ENCODE measurements around the gene RAB15. TPM values are rescaled to one million over a fixed set of nuclear protein-coding genes. Genes with fewer than 3 reads are reported as not detected.
A peak's percentile ranks its signal among the peaks of the same experiment; 100 is the strongest.

The RAB15 gene
- total RNA-seq, 1 donor from 2014 or later, result 8.3 TPM

- no peak for DNase-seq (ENCODE audit: extremely low spot score in 2 of 2)
- no peak overlapping the region for H3K27ac ChIP-seq
- H3K27me3 ChIP-seq, result no peaks in the 10 kb centered on the region
- no peak overlapping the region for H3K4me3 ChIP-seq
- TF ChIP-seq CTCF (IDR thresholded peaks at IDR 0.05) (no peak), POLR2A (IDR thresholded peaks at IDR 0.05) (no peak), POLR2AphosphoS5 (IDR thresholded peaks at IDR 0.05; ENCODE audit: insufficient read depth in 1 of 2, low read depth in 1 of 2) (no peak)
- peaks cover 9% of the 10 kb centered on the region for H3K4me1 ChIP-seq
- intact Hi-C loops (cut with DNase I), result no loop called here
- no peaks in the 10 kb centered on the region for H3K9me3 ChIP-seq
- H3K36me3 ChIP-seq, result no peaks in the 10 kb centered on the region
Observed at GRCh38 chr14:65003394-65003793, 31.3 kb upstream of the RAB15 start.

DNA sequence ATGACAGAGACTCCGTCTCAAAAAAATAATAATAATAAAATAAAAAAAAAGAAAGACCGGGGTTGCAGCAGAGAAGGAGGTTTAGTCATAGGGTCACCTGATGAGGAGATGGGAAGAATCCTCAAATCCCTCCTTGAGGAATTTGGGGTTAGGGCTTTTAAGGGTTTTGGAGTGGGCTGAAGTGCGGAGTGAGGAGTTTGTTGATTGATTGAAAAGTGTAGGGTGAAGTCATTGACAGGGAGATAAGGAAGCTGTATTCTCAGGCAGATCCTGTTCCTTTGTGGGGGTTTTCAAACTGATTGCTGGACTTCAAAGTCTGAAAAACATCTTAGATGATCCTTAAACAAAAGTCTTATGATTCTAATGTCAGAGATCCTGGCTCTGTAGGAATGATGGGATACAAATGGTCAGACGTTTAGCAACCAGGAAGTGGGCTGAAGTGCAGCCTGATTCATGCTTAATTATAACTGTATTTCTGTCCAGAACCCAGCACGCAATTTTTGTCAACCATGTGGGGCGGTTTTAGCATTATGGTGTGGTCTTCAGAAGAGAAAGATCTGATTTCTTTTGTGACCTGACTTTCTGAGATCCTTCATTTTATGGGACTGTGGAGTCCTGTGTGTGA is 30.6 kb upstream of the RAB15 start:
- DNase-seq (ENCODE audit: extremely low spot score in 2 of 2), result no peak
- H3K4me1 ChIP-seq, result peaks cover 13% of the 10 kb centered on the region
- no peak overlapping the region for H3K27ac ChIP-seq
- no peaks in the 10 kb centered on the region for H3K27me3 ChIP-seq
- H3K36me3 ChIP-seq, result no peaks in the 10 kb centered on the region
- no peak for TF ChIP-seq POLR2AphosphoS5 (IDR thresholded peaks at IDR 0.05; ENCODE audit: insufficient read depth in 1 of 2, low read depth in 1 of 2)
- TF ChIP-seq POLR2A (IDR thresholded peaks at IDR 0.05), result no peak
- TF ChIP-seq CTCF (IDR thresholded peaks at IDR 0.05), result no peak
- no peaks in the 10 kb centered on the region for H3K9me3 ChIP-seq
- H3K4me3 ChIP-seq, result no peak overlapping the region
- intact Hi-C loops (cut with DNase I), result no loop called here

- no peak overlapping the region for H3K4me3 ChIP-seq
- DNase-seq (ENCODE audit: extremely low spot score in 2 of 2), result no peak
- H3K36me3 ChIP-seq, result no peaks in the 10 kb centered on the region
- intact Hi-C loops (cut with DNase I), result no loop called here
- H3K9me3 ChIP-seq, result no peaks in the 10 kb centered on the region
- peaks cover 13% of the 10 kb centered on the region for H3K4me1 ChIP-seq
- H3K27me3 ChIP-seq, result no peaks in the 10 kb centered on the region
- TF ChIP-seq CTCF (IDR thresholded peaks at IDR 0.05), result no peak
- TF ChIP-seq POLR2AphosphoS5 (IDR thresholded peaks at IDR 0.05; ENCODE audit: insufficient read depth in 1 of 2, low read depth in 1 of 2), result no peak
- no peak for TF ChIP-seq POLR2A (IDR thresholded peaks at IDR 0.05)
- no peak overlapping the region for H3K27ac ChIP-seq
Observed at GRCh38 chr14:65001723-65002122, 29.6 kb upstream of the RAB15 start.

- intact Hi-C loops (cut with DNase I), result no loop called here
- Histone ChIP-seq H3K9me3 (no peaks in the 10 kb centered on the region), H3K4me1 (peaks cover 13% of the 10 kb centered on the region), H3K27ac (no peak overlapping the region), H3K27me3 (no peaks in the 10 kb centered on the region), H3K36me3 (no peaks in the 10 kb centered on the region), H3K4me3 (no peak overlapping the region)
- no peak for DNase-seq (ENCODE audit: extremely low spot score in 2 of 2)
- TF ChIP-seq CTCF (IDR thresholded peaks at IDR 0.05) (no peak), POLR2A (IDR thresholded peaks at IDR 0.05) (no peak), POLR2AphosphoS5 (IDR thresholded peaks at IDR 0.05; ENCODE audit: insufficient read depth in 1 of 2, low read depth in 1 of 2) (no peak)
Observed at GRCh38 chr14:65000898-65001591, 28.9 kb upstream of the RAB15 start.

DNA sequence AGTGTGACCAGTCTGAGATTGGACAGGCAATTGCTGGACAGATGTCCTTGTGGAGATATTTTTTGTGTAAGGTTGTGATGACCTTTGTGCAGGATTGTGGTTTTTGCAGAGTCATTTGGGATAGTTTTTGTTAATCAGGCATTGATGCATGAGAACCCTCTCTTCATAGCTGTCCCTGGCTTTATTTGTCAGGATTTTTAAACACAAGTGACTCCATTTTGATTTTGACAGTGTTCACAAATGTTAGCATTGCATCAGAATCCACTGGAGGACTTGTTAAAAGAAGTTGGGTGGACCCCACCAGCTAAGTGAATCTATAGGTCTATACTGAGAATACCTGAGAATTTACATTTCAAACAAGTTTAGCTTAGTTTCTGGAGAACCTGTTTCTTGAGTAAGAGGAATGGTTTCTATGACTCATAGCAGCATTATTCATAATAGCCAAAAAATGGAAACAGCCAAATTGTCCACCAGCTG is 26.4 kb upstream of the RAB15 start:
- no peaks in the 10 kb centered on the region for H3K27me3 ChIP-seq
- no peak for DNase-seq (ENCODE audit: extremely low spot score in 2 of 2)
- no peaks in the 10 kb centered on the region for H3K36me3 ChIP-seq
- H3K4me3 ChIP-seq, result no peak overlapping the region
- H3K4me1 ChIP-seq, result peaks cover 13% of the 10 kb centered on the region
- H3K27ac ChIP-seq, result peak overlapping the region; percentile 52
- TF ChIP-seq CTCF (IDR thresholded peaks at IDR 0.05), result no peak
- peak in 1 of 2 donors; percentile 29 for TF ChIP-seq POLR2AphosphoS5 (IDR thresholded peaks at IDR 0.05; ENCODE audit: insufficient read depth in 1 of 2, low read depth in 1 of 2)
- no peaks in the 10 kb centered on the region for H3K9me3 ChIP-seq
- intact Hi-C loops (cut with DNase I), result no loop called here
